ENCODE measurements around the gene DLG1. TPM values are rescaled to one million over a fixed set of nuclear protein-coding genes. Genes with fewer than 3 reads are reported as not detected.

DLG1 gene
- polyA plus RNA-seq, 1 experiment: 58.9 TPM

GRCh38 chr3:197248341-197248740 lies 50.1 kb downstream of the DLG1 start:
- Histone ChIP-seq H3K9me3 (ENCODE audit: control insufficient read depth, insufficient read depth, low read length) (peaks cover 24% of the 10 kb centered on the region), H3K4me3 (ENCODE audit: low read depth, low read length) (no peak overlapping the region), H3K27ac (ENCODE audit: low read depth, low read length) (no peak overlapping the region), H3K27me3 (ENCODE audit: control insufficient read depth, insufficient read depth, low read length) (no peaks in the 10 kb centered on the region)
- no peak for DNase-seq (ENCODE audit: low read depth, low spot score)
- TF ChIP-seq, protein P1, sequence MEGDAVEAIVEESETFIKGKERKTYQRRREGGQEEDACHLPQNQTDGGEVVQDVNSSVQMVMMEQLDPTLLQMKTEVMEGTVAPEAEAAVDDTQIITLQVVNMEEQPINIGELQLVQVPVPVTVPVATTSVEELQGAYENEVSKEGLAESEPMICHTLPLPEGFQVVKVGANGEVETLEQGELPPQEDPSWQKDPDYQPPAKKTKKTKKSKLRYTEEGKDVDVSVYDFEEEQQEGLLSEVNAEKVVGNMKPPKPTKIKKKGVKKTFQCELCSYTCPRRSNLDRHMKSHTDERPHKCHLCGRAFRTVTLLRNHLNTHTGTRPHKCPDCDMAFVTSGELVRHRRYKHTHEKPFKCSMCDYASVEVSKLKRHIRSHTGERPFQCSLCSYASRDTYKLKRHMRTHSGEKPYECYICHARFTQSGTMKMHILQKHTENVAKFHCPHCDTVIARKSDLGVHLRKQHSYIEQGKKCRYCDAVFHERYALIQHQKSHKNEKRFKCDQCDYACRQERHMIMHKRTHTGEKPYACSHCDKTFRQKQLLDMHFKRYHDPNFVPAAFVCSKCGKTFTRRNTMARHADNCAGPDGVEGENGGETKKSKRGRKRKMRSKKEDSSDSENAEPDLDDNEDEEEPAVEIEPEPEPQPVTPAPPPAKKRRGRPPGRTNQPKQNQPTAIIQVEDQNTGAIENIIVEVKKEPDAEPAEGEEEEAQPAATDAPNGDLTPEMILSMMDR (IDR thresholded peaks at IDR 0.05; ENCODE audit: low read depth, low read length): no peak
- ChIA-PET CTCF (interaction anchor here (2.0 kb wide), 1 partner anchor 9 kb away, joined by 10 read pairs; no protein-coding TSS in a partner anchor), POLR2A (no interaction called here)

DNA sequence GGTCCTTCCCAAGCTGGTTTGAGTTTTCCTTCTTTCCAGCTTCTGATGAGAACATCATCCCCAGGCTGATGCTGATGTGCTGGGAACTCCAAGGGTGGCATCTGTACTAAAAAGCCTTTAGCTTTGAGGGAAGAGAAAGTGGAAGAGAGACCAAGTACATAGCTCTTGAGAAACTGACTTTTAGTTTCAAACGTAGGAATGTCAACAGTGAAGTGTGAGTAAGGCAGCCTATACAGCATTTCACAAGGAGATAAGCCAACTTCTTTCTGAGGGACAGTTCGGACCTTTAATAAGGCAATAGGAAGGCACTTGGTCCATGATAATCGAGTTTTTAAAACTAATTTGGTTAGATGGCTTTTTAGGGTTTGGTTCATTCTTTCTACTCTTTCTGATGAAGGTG lies 53.7 kb downstream of the DLG1 start:
- TF ChIP-seq, protein P1 (IDR thresholded peaks at IDR 0.05; ENCODE audit: low read depth, low read length): no peak
- CTCF ChIA-PET: interaction anchor here (3.1 kb wide), 1 partner anchor 12 kb away, joined by 15 read pairs; no protein-coding TSS in a partner anchor
- Histone ChIP-seq H3K27ac (ENCODE audit: low read depth, low read length) (no peak overlapping the region), H3K4me3 (ENCODE audit: low read depth, low read length) (no peak overlapping the region), H3K9me3 (ENCODE audit: control insufficient read depth, insufficient read depth, low read length) (peaks cover 26% of the 10 kb centered on the region), H3K27me3 (ENCODE audit: control insufficient read depth, insufficient read depth, low read length) (no peaks in the 10 kb centered on the region)
- POLR2A ChIA-PET: no interaction called here
- no peak for DNase-seq (ENCODE audit: low read depth, low spot score)

GRCh38 chr3:197242784-197243432 lies 55.5 kb downstream of the DLG1 start:
- TF ChIP-seq, protein P1 (IDR thresholded peaks at IDR 0.05; ENCODE audit: low read depth, low read length): no peak
- Histone ChIP-seq H3K27ac (ENCODE audit: low read depth, low read length) (no peak overlapping the region), H3K4me3 (ENCODE audit: low read depth, low read length) (no peak overlapping the region), H3K9me3 (ENCODE audit: control insufficient read depth, insufficient read depth, low read length) (peaks cover 16% of the 10 kb centered on the region; the same call in 1 of the 2 replicates), H3K27me3 (ENCODE audit: control insufficient read depth, insufficient read depth, low read length) (no peaks in the 10 kb centered on the region)
- ChIA-PET POLR2A (no interaction called here), CTCF (interaction anchor here (3.1 kb wide), 1 partner anchor 14 kb away, joined by 15 read pairs; no protein-coding TSS in a partner anchor)
- DNase-seq (ENCODE audit: low read depth, low spot score): no peak

GRCh38 chr3:197241173-197241572 lies 57.2 kb downstream of the DLG1 start:
- DNase-seq (ENCODE audit: low read depth, low spot score): no peak

DNA sequence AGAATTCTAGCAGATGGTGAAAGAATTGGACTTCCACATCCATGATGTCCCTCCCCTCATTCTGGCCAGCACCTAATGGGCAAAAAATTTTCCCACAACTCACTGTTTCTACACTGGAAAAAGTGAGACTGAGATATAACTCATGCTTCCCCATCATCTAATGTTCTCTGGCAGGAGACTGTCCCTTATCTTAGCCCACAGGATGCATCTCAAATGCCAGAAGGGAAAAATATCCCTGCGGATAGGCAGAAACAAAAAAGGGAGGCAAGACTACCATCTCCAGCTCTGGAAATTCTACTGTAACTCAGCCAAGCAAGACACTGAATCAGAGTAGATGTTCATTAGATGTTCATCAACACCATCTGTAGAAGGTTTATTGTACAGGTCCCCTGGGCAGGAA lies 58.6 kb downstream of the DLG1 start:
- ChIA-PET POLR2A (no interaction called here), CTCF (interaction anchor here (0.6 to 1.2 kb wide), 2 partner anchors 16 to 193 kb away, joined by 3 read pairs; no protein-coding TSS in a partner anchor)
- no peak overlapping the region for H3K27ac ChIP-seq (ENCODE audit: low read depth, low read length)

More at GRCh38 chr3:197241173-197241572, 57.2 kb downstream of the DLG1 start:
- POLR2A ChIA-PET: no interaction called here
- CTCF ChIA-PET: no interaction called here
- Histone ChIP-seq H3K27ac (ENCODE audit: low read depth, low read length) (no peak overlapping the region), H3K27me3 (ENCODE audit: control insufficient read depth, insufficient read depth, low read length) (no peaks in the 10 kb centered on the region), H3K9me3 (ENCODE audit: control insufficient read depth, insufficient read depth, low read length) (peaks cover 14% of the 10 kb centered on the region; the same call in 1 of the 2 replicates), H3K4me3 (ENCODE audit: low read depth, low read length) (no peak overlapping the region)
- TF ChIP-seq, protein P1 (IDR thresholded peaks at IDR 0.05; ENCODE audit: low read depth, low read length): no peak

More for the DNA sequence above, 58.6 kb downstream of the DLG1 start:
- no peaks in the 10 kb centered on the region for H3K27me3 ChIP-seq (ENCODE audit: control insufficient read depth, insufficient read depth, low read length)
- TF ChIP-seq, protein P1 (IDR thresholded peaks at IDR 0.05; ENCODE audit: low read depth, low read length): no peak
- H3K9me3 ChIP-seq (ENCODE audit: control insufficient read depth, insufficient read depth, low read length): peaks cover 14% of the 10 kb centered on the region; the same call in 1 of the 2 replicates
- no peak for DNase-seq (ENCODE audit: low read depth, low spot score)
- no peak overlapping the region for H3K4me3 ChIP-seq (ENCODE audit: low read depth, low read length)

Data from AG04450 (cell line).